NCI-H2029 treated with DMSO at 0.1 percent for 48 hours (cell line): ENCODE measurements around the gene PPARD.
"Not testable (repeated sequence)": the region's sequence is repeated elsewhere in the genome, so short reads cannot be mapped to it uniquely, and the experiment has no call there.

ENCODE experiments used
- DNase-seq: peaks from one replicate; lab custom pipeline; 2025; lab: John Stamatoyannopoulos, UW

PPARD gene

DNA sequence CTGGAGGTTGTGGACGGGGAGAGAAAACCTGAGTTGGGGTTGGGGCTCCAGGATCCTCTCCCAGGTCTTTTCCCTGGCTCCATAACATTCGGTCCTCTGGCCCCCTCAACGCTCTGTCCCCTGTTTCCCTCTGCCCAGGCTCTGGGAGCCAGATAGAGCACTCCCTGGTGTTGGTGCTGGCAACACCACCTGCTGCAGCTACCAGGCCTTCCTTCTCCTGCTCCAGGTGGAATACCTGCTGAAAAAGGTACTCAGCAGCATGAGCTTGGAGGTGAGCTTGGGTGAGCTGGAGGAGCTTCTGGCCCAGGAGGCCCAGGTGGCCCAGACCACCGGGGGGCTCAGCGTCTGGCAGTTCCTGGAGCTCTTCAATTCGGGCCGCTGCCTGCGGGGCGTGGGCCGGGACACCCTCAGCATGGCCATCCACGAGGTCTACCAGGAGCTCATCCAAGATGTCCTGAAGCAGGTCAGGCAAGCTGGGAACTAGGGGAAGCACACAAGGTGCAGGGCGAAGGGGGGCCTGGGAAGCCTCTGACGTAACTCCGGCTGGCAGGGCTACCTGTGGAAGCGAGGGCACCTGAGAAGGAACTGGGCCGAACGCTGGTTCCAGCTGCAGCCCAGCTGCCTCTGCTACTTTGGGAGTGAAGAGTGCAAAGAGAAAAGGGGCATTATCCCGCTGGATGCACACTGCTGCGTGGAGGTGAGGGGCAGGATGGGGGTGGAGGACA is 30.1 kb upstream of the PPARD start:
- no peak for DNase-seq

GRCh38 chr6:35312807-35313206 is 29.6 kb upstream of the PPARD start:
- no peak for DNase-seq

DNA sequence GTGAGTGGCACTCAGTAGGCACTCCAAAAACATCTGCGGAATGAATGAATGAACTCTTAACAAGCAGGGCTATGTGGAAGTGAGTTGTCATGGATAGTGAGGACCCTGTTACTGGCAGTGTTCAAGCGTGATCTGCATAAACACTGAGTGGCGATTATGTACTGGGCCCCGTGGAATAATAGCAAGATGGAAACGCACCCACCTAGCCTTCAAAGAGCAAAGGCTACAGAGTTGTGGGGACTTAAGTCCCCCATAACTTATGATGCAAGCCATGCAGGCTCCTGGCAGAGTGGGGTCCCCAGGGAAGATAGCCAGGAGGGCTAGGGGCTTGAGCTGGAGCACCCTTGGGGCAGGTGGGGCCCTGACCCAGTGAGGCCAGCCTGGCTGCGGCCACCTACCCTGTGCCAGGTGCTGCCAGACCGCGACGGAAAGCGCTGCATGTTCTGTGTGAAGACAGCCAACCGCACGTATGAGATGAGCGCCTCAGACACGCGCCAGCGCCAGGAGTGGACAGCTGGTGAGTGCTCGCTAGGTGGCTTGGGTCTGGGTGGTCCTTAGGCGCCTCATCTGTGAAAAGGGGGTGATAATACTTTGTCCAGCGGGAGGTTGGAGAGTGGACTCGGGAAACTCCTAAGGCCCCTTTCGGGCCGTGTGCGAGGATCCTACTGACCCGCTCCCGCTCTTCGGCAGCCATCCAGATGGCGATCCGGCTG is 24.7 kb upstream of the PPARD start:
- DNase-seq = no peak

- peak; percentile 38 for DNase-seq
Observed at GRCh38 chr6:35318196-35319171, 23.9 kb upstream of the PPARD start.

- DNase-seq = no peak
Observed at GRCh38 chr6:35319346-35320030, 22.9 kb upstream of the PPARD start.

DNA sequence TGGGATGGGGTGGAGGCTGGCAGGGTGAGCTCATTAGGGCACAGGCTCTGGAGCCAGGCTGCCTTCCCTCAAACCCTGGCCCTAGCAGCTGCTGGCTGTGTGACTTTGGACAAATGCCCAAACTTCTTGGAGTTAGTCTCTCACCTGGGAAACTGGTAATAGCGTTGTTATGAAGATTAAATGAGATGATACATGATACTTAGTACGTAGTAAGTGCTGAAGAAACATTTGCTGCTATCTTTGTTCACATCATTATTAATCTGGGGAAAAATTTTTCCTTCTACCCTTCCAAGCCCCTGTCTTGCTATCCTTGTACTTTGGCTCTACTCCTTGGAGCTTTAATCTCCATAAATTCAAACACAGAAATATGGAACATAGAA is 22.3 kb upstream of the PPARD start:
- no peak for DNase-seq

- no peak for DNase-seq
Observed at GRCh38 chr6:35321091-35321490, 21.3 kb upstream of the PPARD start.

GRCh38 chr6:35327349-35328027 is 14.9 kb upstream of the PPARD start:
- no peak for DNase-seq

DNA sequence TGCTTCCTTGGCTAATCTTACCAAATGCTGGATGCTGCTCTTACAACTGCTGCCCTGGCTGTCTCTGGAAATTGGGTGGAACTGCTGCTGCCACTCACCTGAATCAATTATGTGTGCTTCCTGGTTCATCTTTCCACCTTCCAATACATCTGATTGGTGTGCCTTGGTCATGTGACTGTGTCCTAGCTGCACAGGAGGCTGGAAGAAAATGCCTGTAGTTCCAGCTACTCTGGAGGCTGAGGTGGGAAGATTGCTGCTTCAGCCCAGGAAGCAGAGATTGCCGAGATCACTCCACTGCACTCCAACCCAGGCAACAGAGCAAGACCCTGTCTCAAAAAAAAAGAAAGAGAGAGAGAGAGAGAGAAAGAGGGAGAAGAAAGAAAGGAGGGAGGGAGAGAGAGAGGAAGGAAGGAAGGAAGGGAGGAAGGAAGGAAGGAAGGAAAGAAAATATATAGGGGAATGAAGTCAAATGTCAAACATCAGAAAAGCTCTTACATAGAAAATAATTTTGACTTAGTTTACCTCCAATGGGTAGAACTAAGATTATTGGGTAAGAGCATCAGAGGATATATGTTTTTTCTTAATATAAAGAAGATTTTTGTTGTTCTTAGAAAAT is 14.1 kb upstream of the PPARD start:
- DNase-seq = no peak

DNA sequence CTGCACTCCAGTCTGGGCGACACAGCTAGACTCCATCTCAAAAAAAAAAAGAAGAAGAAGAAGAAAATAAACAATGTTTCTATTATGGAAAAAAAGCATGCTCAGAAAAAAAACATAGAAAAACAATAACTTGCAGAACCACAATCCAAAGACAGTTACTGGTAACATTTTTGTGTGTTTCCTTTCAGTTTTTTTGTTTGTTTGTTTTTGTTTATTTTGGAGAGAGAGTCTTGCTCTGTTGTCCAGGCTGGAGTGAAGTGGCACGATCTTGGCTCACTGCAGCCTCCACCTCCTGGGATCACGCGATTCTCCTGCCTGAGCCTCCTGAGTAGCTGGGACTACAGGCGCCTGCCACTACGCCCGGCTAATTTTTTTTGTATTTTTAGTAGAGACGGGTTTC is 13.4 kb upstream of the PPARD start:
- not testable (repeated sequence) for DNase-seq

DNA sequence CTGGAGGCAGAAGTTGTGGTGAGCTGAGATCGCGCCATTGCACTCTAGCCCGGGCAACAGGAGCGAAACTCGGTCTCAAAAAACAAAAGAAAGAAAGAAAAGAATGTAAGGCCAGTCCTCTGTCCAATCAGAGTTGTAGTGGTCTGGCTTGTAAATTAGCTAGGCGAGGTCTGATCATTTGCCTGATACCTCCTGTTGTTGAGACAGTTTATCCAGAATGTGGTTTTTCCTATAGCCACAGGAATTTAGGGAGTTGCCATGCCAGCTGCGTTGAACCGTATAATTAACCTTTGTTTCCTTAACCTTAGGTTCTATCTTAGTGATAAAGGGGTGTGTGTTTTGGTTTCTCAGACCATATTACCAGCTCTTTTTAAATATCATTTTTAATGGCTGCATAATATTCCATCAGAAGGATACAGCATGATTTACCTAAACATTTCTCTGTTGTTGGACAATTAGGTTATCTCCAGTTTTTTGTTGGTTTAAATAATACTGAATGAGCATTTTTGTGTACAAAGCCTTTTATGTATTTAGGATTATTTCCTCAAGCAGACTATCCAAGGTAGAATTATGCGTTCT is 11.7 kb upstream of the PPARD start:
- DNase-seq = no peak

- peak; percentile 36 for DNase-seq
Observed at GRCh38 chr6:35332074-35332887, 10.1 kb upstream of the PPARD start.

DNA sequence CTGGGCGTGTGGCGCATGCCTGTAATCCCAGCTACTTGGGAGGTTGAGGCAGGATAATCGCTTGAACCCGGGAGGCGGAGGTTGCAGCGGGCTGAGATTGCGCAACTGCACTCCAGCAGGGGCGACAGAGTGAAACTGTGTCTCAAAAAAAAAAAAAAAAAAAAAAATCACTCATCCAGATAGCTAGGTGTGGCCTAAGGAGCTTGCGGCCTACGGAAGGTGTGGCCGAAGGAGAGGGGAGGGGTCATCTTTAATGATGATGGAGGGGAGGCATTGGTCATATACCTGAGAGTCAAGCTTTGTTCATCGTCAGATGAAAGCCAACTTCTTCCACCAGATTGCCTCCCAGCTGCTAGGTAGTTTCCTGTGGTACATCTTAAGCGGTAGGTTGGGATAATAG is 801 bp upstream of the PPARD start:
- DNase-seq = no peak

DNA sequence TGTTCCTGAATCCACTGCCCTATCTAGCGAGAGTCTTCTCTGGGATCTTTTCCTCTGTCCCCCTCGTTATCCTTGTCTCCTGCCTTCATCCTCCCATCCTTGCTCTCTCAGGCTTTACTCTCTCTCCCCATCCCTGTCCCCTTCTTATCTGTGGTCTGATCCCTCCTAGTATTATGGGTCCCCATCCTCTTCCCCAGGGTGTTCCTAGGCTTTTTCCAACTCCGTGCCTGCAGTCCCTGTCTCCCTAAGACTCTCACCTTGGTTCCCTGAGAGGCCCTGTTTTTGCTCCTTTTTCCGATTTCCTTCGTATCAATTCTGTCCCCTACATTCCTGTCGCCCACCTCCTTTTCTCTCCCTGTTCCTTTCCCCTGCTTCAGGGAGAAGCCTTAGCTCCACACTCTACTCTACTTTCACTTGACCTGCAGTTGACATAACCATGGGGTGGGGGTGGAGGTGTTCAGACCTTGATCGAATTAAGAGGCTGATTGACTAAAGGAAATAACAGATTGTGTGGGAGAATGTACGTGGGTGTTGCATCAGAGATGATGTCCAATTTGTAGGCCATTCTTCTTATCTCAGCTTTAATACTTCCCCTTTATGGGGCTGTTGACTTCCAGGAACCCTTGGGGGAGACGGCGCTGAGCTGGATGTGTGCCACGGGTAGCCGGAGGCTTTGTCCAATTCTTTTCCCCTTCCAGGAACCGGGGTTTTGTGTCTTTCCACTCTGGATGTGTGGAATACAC is 905 bp downstream of the PPARD start:
- no peak for DNase-seq

DNA sequence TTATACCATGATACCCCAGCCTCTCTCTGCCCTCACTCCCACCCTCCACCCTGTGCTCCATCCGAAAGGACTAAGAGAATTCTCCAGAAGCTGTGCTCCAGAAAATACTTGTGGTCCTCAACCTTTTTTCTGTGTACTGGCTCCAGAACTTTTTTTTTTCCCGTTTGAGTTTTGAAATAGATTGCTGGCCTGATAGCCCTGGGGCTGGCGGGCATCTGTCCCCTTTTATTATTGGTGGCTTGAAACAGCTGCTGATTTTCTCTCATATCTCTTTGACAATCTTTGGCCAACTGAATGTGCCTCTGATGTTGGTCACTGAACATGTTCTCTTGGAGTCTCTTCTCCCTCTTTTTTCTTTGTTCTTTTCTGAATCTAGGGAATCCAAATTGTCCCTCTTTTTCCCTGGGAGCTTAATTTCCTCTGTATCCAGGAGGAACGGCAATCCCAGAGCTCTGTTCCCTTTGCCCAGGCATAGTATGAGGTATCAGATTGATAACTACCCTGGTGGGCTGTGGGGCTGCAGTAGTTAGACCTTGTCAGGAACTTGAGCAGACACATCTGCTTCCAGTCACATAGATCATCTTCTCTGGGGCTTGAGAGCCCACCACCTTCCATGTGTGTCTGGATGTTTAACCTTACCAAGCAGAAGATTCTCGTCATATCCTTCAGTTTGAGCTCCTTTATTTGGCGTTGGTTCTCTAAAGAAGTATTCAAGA is 1.6 kb downstream of the PPARD start:
- DNase-seq = no peak

GRCh38 chr6:35351422-35351821 is 9.1 kb downstream of the PPARD start:
- DNase-seq = no peak

GRCh38 chr6:35352735-35353134 is 10.4 kb downstream of the PPARD start:
- no peak for DNase-seq
